ENCODE data around the gene WBP1.

DNA sequence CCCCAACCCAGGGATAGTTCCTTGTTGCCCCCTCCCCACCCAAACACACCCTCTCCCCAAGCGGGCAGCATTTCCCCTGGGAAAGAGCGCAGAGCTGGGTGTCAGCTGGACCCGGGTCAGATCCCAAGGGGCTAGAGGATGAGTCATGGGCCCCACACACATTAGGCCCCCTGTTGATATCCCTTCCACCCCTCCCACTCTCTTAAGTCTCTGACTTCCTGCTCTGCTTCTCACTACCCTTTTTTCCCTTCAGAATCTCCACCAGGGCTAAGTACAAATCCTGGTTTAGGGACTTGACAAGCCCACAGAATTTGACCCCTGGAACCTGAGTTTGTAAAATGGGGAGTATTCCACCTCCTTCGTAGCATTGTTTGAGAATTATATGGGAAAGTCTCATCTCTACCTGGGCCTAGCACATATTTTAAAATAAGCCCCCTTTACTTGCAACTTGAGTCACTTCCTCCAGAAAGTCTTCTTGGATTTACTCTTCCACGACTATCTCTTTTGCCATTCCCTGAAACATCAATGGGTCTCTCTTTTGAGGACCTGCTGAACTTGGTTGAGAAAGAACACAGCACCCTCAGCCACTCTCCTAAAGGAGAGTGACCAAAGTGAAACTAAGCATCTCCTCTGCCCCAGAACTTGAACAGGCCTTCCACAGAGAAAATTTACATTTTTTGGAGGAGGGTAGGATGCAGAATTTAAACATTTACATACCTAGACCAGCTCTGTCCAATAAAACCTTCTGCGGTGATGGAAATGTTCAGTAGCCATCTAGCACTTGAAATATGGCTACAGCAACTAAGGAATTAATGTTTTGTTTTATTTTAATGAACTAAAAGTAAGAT is 21.2 kb upstream of the WBP1 start:
- TF ChIP-seq, protein P1, sequence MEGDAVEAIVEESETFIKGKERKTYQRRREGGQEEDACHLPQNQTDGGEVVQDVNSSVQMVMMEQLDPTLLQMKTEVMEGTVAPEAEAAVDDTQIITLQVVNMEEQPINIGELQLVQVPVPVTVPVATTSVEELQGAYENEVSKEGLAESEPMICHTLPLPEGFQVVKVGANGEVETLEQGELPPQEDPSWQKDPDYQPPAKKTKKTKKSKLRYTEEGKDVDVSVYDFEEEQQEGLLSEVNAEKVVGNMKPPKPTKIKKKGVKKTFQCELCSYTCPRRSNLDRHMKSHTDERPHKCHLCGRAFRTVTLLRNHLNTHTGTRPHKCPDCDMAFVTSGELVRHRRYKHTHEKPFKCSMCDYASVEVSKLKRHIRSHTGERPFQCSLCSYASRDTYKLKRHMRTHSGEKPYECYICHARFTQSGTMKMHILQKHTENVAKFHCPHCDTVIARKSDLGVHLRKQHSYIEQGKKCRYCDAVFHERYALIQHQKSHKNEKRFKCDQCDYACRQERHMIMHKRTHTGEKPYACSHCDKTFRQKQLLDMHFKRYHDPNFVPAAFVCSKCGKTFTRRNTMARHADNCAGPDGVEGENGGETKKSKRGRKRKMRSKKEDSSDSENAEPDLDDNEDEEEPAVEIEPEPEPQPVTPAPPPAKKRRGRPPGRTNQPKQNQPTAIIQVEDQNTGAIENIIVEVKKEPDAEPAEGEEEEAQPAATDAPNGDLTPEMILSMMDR (IDR thresholded peaks at IDR 0.05), result no peak
- no peak for TF ChIP-seq EP300 (IDR thresholded peaks at IDR 0.05)
- TF ChIP-seq BHLHE40 (IDR thresholded peaks at IDR 0.05; ENCODE audit: low read depth, low read length), result no peak
- no peak for TF ChIP-seq KDM5A (IDR thresholded peaks at IDR 0.05)
- TF ChIP-seq SREBF2 (IDR thresholded peaks at IDR 0.05), result no peak
- no peak for TF ChIP-seq EHMT2 (IDR thresholded peaks at IDR 0.05; ENCODE audit: low read depth)
- TF ChIP-seq, protein P2, sequence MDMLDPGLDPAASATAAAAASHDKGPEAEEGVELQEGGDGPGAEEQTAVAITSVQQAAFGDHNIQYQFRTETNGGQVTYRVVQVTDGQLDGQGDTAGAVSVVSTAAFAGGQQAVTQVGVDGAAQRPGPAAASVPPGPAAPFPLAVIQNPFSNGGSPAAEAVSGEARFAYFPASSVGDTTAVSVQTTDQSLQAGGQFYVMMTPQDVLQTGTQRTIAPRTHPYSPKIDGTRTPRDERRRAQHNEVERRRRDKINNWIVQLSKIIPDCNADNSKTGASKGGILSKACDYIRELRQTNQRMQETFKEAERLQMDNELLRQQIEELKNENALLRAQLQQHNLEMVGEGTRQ (IDR thresholded peaks at IDR 0.05), result no peak
- no peak for TF ChIP-seq RAD21 (conservative IDR thresholded peaks at IDR 0.05 in 1 of 2, IDR thresholded peaks at IDR 0.05 in 1 of 2)
- TF ChIP-seq POLR2AphosphoS2 (conservative IDR thresholded peaks at IDR 0.05; ENCODE audit: low read length), result no peak
- TF ChIP-seq POLR2A (IDR thresholded peaks at IDR 0.05; ENCODE audit: low read length), result no peak
- no peak for TF ChIP-seq CEBPB (IDR thresholded peaks at IDR 0.05)
- no peak for TF ChIP-seq HOXA7 (CRISPR knock-in tag; IDR thresholded peaks at IDR 0.05)
